Upper lobe of right lung (tissue), 1 donor: ENCODE results near the gene MAN2B2. TPM values are rescaled to one million over a fixed set of nuclear protein-coding genes. Genes with fewer than 3 reads are reported as not detected.

Experiments used
- ATAC-seq: fragments of 200-7000 bp; cut with Tn5 transposase; one replicate; pipeline ENCODE4 v1.9.1; 2020; ENCODE audit warnings: mild to moderate bottlenecking, moderate library complexity
- DNase-seq: peaks from one replicate; pipeline ENCODE4 v3.0.0-alpha.2; 2020
- H3K27ac ChIP-seq: fragments of 200-600 bp; one replicate; pipeline ENCODE4 v1.8.0; 2022
- H3K27me3 ChIP-seq: fragments of 200-600 bp; one replicate; pipeline ENCODE4 v1.8.0; 2022; ENCODE audit warnings: mild to moderate bottlenecking
- H3K36me3 ChIP-seq: fragments of 200-600 bp; one replicate; pipeline ENCODE4 v1.8.0; 2022
- H3K4me1 ChIP-seq: fragments of 200-600 bp; one replicate; pipeline ENCODE4 v1.8.0; 2022
- H3K4me3 ChIP-seq: fragments of 200-600 bp; one replicate; pipeline ENCODE4 v1.8.0; 2022; ENCODE audit warnings: mild to moderate bottlenecking
- H3K9me3 ChIP-seq: fragments of 200-600 bp; one replicate; pipeline ENCODE4 v1.8.0; 2022
- CTCF ChIP-seq: fragments of 200-600 bp; IDR thresholded peaks from one replicate; pipeline ENCODE4 v1.8.0; 2022; ENCODE audit warnings: antibody characterized with exemption
- intact Hi-C: fragments of 100-400 bp; cut with DNase I; formaldehyde crosslinking; loops from one replicate; pipeline ENCODE4 v1.11.0; 2022
- total RNA-seq: library from RNA; stranded (reverse); fragmentation: NEBNext Ultra II Directional; extraction: Animal tissue kit (Norgen Biotek cat#: 25700); gene quantifications from one replicate; pipeline ENCODE4 v1.2.1, GENCODE V29; 2021
- donor health status: DM: no; HTN: yes; CAD: no; lungs with severe emphysema.

MAN2B2 gene
- total RNA-seq, 1 donor from 2014 or later: 39.6 TPM

- Histone ChIP-seq H3K27me3 (peaks cover 11% of the 10 kb centered on the region), H3K27ac (no peak overlapping the region), H3K4me3 (no peak overlapping the region), H3K36me3 (no peaks in the 10 kb centered on the region), H3K4me1 (no peaks in the 10 kb centered on the region), H3K9me3 (peaks cover 6% of the 10 kb centered on the region)
- intact Hi-C loops: no loop called here
- ATAC-seq (no peak), DNase-seq (no peak)
- no peak for TF ChIP-seq CTCF
These were observed 36.4 kb upstream of the MAN2B2 start for GRCh38 chr4:6538575-6538974.

- H3K36me3 ChIP-seq: no peaks in the 10 kb centered on the region
- DNase-seq (no peak), ATAC-seq (no peak)
- H3K4me1 ChIP-seq: no peaks in the 10 kb centered on the region
- TF ChIP-seq CTCF: no peak
- no peak overlapping the region for H3K27ac ChIP-seq
- H3K27me3 ChIP-seq: peaks cover 11% of the 10 kb centered on the region
- peaks cover 6% of the 10 kb centered on the region for H3K9me3 ChIP-seq
- intact Hi-C loops: no loop called here
- H3K4me3 ChIP-seq: no peak overlapping the region
These were observed 35.8 kb upstream of the MAN2B2 start for GRCh38 chr4:6539009-6539764.

GRCh38 chr4:6540879-6541278 is 34.1 kb upstream of the MAN2B2 start:
- no peaks in the 10 kb centered on the region for H3K36me3 ChIP-seq
- peaks cover 6% of the 10 kb centered on the region for H3K9me3 ChIP-seq
- H3K4me3 ChIP-seq: no peak overlapping the region
- H3K4me1 ChIP-seq: no peaks in the 10 kb centered on the region
- no peak for ATAC-seq
- no peak overlapping the region for H3K27ac ChIP-seq
- peaks cover 11% of the 10 kb centered on the region for H3K27me3 ChIP-seq
- intact Hi-C loops: no loop called here
- no peak for TF ChIP-seq CTCF
- DNase-seq: no peak

- ATAC-seq (no peak), DNase-seq (no peak)
- H3K4me1 ChIP-seq: no peaks in the 10 kb centered on the region
- TF ChIP-seq CTCF: no peak
- H3K27ac ChIP-seq: no peak overlapping the region
- peaks cover 11% of the 10 kb centered on the region for H3K27me3 ChIP-seq
- intact Hi-C loops: no loop called here
- no peaks in the 10 kb centered on the region for H3K36me3 ChIP-seq
- H3K9me3 ChIP-seq: peaks cover 6% of the 10 kb centered on the region
- no peak overlapping the region for H3K4me3 ChIP-seq
These were observed 33.2 kb upstream of the MAN2B2 start for GRCh38 chr4:6541789-6542188.

GRCh38 chr4:6542951-6543350 is 32.0 kb upstream of the MAN2B2 start:
- Histone ChIP-seq H3K36me3 (no peaks in the 10 kb centered on the region), H3K9me3 (peaks cover 6% of the 10 kb centered on the region), H3K27ac (no peak overlapping the region), H3K27me3 (peaks cover 8% of the 10 kb centered on the region), H3K4me3 (no peak overlapping the region), H3K4me1 (no peaks in the 10 kb centered on the region)
- ATAC-seq (no peak), DNase-seq (no peak)
- intact Hi-C loops: no loop called here
- no peak for TF ChIP-seq CTCF
